ENCODE data around the gene FAM185A. TPM values are rescaled to one million over a fixed set of nuclear protein-coding genes. Genes with fewer than 3 reads are reported as not detected.

Gene FAM185A
- total RNA-seq, 1 experiment from 2014 or later: 8.9 TPM

DNA sequence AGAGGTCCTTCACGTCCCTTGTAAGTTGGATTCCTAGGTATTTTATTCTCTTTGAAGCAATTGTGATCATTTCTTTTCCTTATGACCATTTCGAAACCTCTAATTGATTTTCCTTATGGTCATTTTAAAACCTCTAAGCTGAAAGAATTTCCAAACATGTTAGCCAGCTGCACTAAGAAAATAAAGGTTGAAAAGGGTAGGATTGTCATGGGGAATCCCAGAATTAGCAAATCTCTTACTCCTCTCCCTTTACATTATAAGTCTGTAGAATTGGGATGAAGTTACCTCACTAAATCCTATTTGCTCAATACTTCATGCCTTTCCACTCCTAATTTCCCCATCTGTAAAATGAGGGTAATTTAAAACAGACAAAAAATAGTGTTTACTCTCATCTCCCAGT, 79.5 kb downstream of the FAM185A start:
- DNase-seq (ENCODE audit: low read depth, low spot score) (no peak), ATAC-seq (no peak)
- ChIA-PET CTCF (no interaction called here), POLR2A (no interaction called here)
- Histone ChIP-seq H3K4me3 (ENCODE audit: low read depth in 2 of 2, low read length in 2 of 2) (no peak overlapping the region), H3K36me3 (ENCODE audit: control insufficient read depth, insufficient read depth, low read length) (no peaks in the 10 kb centered on the region), H3K9me3 (ENCODE audit: control insufficient read depth, insufficient read depth, low read depth, low read length) (peaks cover 2% of the 10 kb centered on the region; the same call in 1 of the 2 replicates), H3K27ac (ENCODE audit: low read length) (no peak overlapping the region), H3K27me3 (ENCODE audit: control insufficient read depth, insufficient read depth, low read length) (no peaks in the 10 kb centered on the region), H3K4me1 (ENCODE audit: control insufficient read depth, insufficient read depth, low read length) (no peaks in the 10 kb centered on the region)
- in situ Hi-C loops (cut with HindIII; ENCODE audit: low pct_unique_long_range_greater_than_20kb, low sequenced_read_pairs) (no loop called here), intact Hi-C loops (cut with micrococcal nuclease; ENCODE audit: unreplicated experiment) (no loop called here)
- TF ChIP-seq TCF7L2 (IDR thresholded peaks at IDR 0.05; ENCODE audit: low read depth, low read length) (no peak), POLR2AphosphoS5 (IDR thresholded peaks at IDR 0.05; ENCODE audit: low read depth, low read length) (no peak), SIN3A (IDR thresholded peaks at IDR 0.05; ENCODE audit: borderline replicate concordance, insufficient read depth, low read depth, low read length) (no peak)
- TF ChIP-seq, protein P1, sequence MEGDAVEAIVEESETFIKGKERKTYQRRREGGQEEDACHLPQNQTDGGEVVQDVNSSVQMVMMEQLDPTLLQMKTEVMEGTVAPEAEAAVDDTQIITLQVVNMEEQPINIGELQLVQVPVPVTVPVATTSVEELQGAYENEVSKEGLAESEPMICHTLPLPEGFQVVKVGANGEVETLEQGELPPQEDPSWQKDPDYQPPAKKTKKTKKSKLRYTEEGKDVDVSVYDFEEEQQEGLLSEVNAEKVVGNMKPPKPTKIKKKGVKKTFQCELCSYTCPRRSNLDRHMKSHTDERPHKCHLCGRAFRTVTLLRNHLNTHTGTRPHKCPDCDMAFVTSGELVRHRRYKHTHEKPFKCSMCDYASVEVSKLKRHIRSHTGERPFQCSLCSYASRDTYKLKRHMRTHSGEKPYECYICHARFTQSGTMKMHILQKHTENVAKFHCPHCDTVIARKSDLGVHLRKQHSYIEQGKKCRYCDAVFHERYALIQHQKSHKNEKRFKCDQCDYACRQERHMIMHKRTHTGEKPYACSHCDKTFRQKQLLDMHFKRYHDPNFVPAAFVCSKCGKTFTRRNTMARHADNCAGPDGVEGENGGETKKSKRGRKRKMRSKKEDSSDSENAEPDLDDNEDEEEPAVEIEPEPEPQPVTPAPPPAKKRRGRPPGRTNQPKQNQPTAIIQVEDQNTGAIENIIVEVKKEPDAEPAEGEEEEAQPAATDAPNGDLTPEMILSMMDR (IDR thresholded peaks at IDR 0.05): no peak
- TF ChIP-seq, protein P2, sequence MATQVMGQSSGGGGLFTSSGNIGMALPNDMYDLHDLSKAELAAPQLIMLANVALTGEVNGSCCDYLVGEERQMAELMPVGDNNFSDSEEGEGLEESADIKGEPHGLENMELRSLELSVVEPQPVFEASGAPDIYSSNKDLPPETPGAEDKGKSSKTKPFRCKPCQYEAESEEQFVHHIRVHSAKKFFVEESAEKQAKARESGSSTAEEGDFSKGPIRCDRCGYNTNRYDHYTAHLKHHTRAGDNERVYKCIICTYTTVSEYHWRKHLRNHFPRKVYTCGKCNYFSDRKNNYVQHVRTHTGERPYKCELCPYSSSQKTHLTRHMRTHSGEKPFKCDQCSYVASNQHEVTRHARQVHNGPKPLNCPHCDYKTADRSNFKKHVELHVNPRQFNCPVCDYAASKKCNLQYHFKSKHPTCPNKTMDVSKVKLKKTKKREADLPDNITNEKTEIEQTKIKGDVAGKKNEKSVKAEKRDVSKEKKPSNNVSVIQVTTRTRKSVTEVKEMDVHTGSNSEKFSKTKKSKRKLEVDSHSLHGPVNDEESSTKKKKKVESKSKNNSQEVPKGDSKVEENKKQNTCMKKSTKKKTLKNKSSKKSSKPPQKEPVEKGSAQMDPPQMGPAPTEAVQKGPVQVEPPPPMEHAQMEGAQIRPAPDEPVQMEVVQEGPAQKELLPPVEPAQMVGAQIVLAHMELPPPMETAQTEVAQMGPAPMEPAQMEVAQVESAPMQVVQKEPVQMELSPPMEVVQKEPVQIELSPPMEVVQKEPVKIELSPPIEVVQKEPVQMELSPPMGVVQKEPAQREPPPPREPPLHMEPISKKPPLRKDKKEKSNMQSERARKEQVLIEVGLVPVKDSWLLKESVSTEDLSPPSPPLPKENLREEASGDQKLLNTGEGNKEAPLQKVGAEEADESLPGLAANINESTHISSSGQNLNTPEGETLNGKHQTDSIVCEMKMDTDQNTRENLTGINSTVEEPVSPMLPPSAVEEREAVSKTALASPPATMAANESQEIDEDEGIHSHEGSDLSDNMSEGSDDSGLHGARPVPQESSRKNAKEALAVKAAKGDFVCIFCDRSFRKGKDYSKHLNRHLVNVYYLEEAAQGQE (IDR thresholded peaks at IDR 0.05; ENCODE audit: insufficient read depth in 1 of 2, low read depth in 2 of 2, low read length in 1 of 2): no peak
- no TSS peak for BruUV-seq (replicated peaks)

DNA sequence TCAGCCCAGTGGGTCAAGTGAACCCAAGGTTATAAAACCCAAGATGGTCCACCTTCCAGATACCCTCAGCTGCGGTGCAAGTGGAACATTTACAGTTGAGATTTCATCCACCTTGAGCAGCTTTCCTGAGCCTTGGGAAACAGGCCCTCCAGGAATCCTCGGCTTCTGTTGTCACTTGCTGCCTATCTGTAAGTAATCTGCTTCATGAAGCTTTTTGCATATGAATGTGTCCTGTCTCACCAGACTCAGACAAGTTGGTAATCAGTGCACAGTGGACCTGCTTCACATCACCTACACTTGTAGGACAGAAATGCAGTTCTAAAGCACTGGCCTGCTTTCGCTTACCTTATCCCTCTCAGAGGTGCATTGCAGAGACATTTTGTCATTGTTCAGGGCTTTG, 80.3 kb downstream of the FAM185A start:
- no peak overlapping the region; the same call in 1 of the 2 replicates for H3K27ac ChIP-seq (ENCODE audit: low read length)
- ChIA-PET POLR2A (no interaction called here), CTCF (no interaction called here)
- no peak for ATAC-seq
- intact Hi-C loops (cut with micrococcal nuclease; ENCODE audit: unreplicated experiment) (no loop called here), in situ Hi-C loops (cut with HindIII; ENCODE audit: low pct_unique_long_range_greater_than_20kb, low sequenced_read_pairs) (no loop called here)
- no peaks in the 10 kb centered on the region for H3K36me3 ChIP-seq (ENCODE audit: control insufficient read depth, insufficient read depth, low read length)
- TF ChIP-seq POLR2AphosphoS5 (IDR thresholded peaks at IDR 0.05; ENCODE audit: low read depth, low read length): no peak
- TF ChIP-seq, protein P2 (IDR thresholded peaks at IDR 0.05; ENCODE audit: insufficient read depth in 1 of 2, low read depth in 2 of 2, low read length in 1 of 2): no peak
- H3K4me1 ChIP-seq (ENCODE audit: control insufficient read depth, insufficient read depth, low read length): no peaks in the 10 kb centered on the region
- no peak for DNase-seq (ENCODE audit: low read depth, low spot score)
- no peaks in the 10 kb centered on the region for H3K27me3 ChIP-seq (ENCODE audit: control insufficient read depth, insufficient read depth, low read length)
- BruUV-seq (replicated peaks): no TSS peak
- no peak overlapping the region for H3K4me3 ChIP-seq (ENCODE audit: low read depth in 2 of 2, low read length in 2 of 2)
- H3K9me3 ChIP-seq (ENCODE audit: control insufficient read depth, insufficient read depth, low read depth, low read length): peaks cover 2% of the 10 kb centered on the region; the same call in 1 of the 2 replicates

Measured in Panc1 (cell line).